HTERT RPE-1 (cell line): ENCODE measurements around the gene TANK.
"Not testable (repeated sequence)": the region's sequence is repeated elsewhere in the genome, so short reads cannot be mapped to it uniquely, and the experiment has no call there.

ENCODE experiments used
- in situ Hi-C: fragments of 300-500 bp; cut with MboI; formaldehyde crosslinking; loops from 4 replicates; pipeline ENCODE4 v1.14.3; 2020; ENCODE audit warnings: low sequenced_read_pairs

The TANK gene

DNA sequence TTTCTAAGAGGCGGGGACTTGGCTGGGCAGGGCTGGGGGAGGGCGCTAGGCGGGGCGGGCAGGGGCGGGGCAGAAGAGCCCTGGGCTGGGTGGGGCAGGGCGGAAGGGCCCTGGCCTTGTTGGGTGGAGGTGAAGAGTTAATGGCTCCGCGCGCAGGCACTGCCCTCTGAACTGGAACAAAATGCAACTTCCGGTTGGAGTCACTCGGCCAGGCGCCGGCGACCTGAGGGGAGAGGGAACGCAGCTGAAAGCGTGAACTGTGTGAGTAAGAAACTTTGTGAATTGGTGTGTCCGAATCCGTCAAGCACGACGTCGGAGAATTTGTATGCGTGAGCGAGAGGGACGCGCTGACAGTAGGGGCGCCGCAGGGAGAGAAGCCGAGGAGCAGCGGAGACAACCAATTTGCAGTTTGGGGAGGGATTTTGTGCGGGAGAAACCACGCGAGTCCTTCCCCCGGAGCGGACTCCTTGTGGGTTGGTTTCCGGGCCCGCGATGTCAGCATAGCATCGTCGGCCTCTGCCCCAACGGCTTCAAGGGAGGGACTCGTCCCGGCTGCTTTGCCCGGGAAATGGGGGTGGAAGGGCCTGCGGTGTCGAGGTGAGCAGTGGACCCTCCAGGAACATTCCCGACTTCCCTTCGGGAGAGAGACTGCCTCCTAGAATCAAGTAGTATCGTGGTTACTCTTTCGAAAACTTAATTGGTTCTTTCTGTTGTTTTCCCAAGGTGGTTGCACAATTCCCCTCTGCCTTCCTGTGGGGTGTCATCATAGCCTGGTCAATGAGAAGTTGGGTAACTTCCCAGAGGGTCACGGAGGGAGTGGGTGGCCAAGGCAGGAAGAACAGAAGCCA lies at the start of gene TANK:
Gene TANK, plus strand, starts transcription at position 203 of the 848 bp plus-strand sequence. CDS start 19,235 bp downstream, outside the sequence.
- in situ Hi-C loops: no loop called here

GRCh38 chr2:161111531-161111930 lies 48.7 kb upstream of the TANK start:
- in situ Hi-C loops: no loop called here

DNA sequence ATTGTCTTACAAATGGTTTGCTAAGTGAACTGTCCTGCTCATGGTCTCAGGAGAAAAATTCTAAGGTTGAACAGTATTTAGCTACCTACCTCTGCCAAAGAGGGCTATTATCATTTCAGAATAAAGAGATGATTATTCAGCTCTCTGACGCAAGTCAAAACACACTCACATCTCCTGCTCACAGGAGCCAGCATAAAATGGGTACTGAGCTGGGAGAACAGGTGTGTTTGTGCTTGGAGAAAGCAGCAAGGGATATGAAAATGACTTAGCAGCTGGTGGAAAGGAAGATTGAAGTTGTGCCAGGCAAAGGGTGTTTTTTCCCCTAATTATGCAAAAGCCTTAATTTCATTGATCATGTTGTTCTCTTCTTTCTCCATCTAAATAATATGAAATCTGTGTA lies 47.3 kb upstream of the TANK start:
- in situ Hi-C loops: no loop called here

DNA sequence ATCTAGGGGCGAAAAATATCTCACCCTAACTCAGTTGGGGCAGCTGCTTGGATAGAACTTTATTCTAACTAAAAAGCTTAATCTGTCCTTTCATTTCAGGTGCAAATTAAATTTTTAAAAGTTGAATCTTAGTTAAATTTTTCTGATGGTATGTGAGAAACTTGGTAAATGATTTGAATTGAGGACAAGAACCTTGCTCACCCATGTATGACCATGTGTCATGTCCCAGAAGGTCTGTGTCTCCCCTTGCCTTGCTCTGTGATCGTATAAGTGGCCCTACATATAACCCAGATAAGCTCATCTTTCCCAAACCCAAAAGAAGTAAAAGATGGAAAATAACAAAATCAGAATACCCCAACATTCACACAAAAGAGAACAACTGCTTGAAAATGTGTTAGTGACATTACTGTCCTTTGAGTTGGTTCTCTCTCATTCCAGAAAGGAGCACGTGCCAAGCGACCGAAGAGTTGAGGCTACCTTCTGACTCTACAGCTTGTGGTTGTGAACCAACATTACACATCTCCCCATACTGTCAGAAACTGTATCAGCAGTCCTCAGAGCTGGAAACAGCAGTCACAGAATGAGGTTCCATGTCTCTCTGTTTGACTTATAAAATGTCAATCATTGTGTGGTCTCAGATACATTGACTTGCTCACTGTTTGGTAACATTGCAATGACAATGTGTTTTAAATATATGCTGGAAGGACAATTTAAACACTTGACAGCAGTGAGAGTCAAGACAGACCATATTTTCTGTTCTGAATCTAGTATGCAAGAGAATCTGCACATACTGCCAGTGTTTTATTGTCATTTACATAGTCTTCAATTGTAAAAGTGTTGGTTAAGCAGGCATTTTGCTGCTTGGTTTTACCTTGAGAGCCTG lies 46.3 kb upstream of the TANK start:
- in situ Hi-C loops: no loop called here

- in situ Hi-C loops: no loop called here
Observed at GRCh38 chr2:161115205-161115604, 45.0 kb upstream of the TANK start.

GRCh38 chr2:161115605-161116380 lies 44.4 kb upstream of the TANK start:
- in situ Hi-C loops: no loop called here

- in situ Hi-C loops: no loop called here
Observed at GRCh38 chr2:161116509-161116908, 43.7 kb upstream of the TANK start.

GRCh38 chr2:161117506-161117905 lies 42.7 kb upstream of the TANK start:
- in situ Hi-C loops: no loop called here

DNA sequence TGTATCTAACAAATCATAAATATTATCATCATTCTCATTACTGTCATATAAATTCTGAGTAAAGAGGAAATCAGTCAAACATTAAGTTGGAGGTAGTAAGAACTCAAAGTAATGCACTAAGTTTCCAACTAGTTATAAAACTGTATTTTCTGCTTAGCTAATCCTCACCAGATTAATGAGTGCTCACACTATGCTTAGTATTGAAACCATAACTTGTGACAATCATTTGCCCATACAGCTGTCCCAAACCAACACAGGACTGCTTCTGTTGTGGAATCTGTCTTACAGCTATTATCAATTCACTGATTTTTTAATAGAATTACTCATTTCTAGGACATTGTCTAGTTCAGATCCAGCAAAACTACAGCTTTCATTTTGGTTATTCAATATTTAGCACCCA lies 41.5 kb upstream of the TANK start:
- in situ Hi-C loops: no loop called here

GRCh38 chr2:161119483-161119882 lies 40.7 kb upstream of the TANK start:
- in situ Hi-C loops: no loop called here

- in situ Hi-C loops: no loop called here
Observed at GRCh38 chr2:161120775-161121174, 39.5 kb upstream of the TANK start.

GRCh38 chr2:161121622-161122021 lies 38.6 kb upstream of the TANK start:
- in situ Hi-C loops: no loop called here

- in situ Hi-C loops: no loop called here
Observed at GRCh38 chr2:161122772-161123530, 37.3 kb upstream of the TANK start.

GRCh38 chr2:161123531-161124030 lies 36.6 kb upstream of the TANK start:
- in situ Hi-C loops: no loop called here

GRCh38 chr2:161124201-161124600 lies 36.0 kb upstream of the TANK start:
- in situ Hi-C loops: no loop called here

DNA sequence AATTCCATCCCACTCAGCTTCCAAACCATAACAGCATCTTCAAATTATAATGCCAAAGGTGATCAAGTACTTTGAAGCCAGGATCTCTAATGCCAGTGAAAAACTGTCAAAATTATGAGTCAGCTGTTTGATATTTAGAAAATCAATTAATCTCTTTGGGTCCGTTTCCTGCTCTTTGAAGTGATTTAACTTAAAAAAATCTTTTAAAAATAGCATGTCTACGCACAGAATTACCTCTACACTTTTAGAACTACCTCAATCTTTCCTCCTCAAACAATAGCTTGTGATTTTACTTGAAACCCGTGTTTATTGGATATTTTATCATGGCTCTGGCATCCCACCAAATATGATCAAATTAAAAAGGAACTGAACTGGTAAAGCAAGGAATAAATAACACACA lies 31.3 kb upstream of the TANK start:
- in situ Hi-C loops: no loop called here

GRCh38 chr2:161130354-161130753 lies 29.9 kb upstream of the TANK start:
- in situ Hi-C loops: no loop called here

DNA sequence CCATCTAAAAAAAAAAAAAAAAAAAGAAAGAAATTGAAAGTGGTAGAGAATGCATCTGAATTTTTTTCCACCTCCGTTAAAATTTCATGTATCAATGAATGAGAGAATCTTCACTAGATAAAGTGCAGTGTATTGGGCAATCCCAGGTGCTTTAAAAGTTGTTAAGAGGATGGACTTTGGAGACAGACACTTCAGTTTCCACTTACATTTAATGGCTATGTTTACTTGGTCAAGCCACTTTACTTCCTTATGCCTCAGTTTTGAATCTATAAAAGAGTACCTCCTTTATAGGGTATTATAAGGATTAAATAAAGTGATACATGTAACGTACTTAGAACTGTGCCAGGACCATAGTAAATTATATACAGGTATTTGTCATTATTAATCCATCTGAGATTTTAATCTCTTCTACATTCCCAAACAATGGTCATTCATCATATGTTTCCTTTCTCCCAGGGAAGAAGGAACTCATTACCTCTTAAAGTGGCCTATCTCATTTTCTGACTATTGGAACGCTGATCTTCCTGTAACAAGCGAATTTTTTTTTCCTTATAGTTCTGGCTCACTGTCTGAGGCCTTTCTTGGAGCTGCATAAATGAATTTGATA lies 29.1 kb upstream of the TANK start:
- in situ Hi-C loops: no loop called here

GRCh38 chr2:161131804-161132203 lies 28.4 kb upstream of the TANK start:
- in situ Hi-C loops: no loop called here

DNA sequence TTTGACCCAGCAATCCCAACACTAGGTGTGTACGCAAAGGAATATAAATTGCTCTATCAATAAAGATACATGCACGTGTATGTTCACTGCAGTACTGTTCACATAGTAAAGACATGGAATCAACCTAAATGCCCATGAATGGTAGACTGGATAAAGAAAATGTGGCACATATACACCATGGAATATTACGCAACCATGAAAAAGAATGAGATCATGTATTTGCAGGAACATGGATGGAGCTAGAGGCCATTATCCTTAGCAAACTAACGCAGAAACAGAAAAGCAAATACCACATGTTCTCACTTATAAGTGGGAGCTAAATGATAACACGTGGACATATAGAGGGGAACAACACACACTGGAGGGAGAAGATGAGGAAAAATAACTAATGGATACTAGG lies 27.8 kb upstream of the TANK start:
- in situ Hi-C loops: not testable (repeated sequence)
